Jurkat, Clone E6-1 (cell line): Measurements from ENCODE around the gene LRMDA.

ENCODE experiments used
- DNase-seq: peaks from one replicate; pipeline ENCODE4 v3.0.0-alpha.2; 2011; ENCODE audit warnings: low read depth, low spot score
- H3K4me3 ChIP-seq: 2 replicates; pipeline ENCODE4 v1.5.1; 2011; ENCODE audit warnings: mild to moderate bottlenecking, low read length, control low read depth, moderate library complexity

Gene LRMDA

GRCh38 chr10:75693489-75693888, 262.1 kb downstream of the LRMDA start:
- DNase-seq: no peak
- H3K4me3 ChIP-seq: no peak overlapping the region

GRCh38 chr10:75694269-75694668, 262.8 kb downstream of the LRMDA start:
- no peak for DNase-seq
- no peak overlapping the region for H3K4me3 ChIP-seq

GRCh38 chr10:75694790-75695189, 263.4 kb downstream of the LRMDA start:
- no peak overlapping the region for H3K4me3 ChIP-seq
- DNase-seq: no peak

- H3K4me3 ChIP-seq: no peak overlapping the region
- no peak for DNase-seq
These were observed 264.6 kb downstream of the LRMDA start for GRCh38 chr10:75695994-75696393.

GRCh38 chr10:75696536-75696935, 265.1 kb downstream of the LRMDA start:
- no peak for DNase-seq
- no peak overlapping the region for H3K4me3 ChIP-seq

- H3K4me3 ChIP-seq: no peak overlapping the region
- no peak for DNase-seq
These were observed 271.9 kb downstream of the LRMDA start for GRCh38 chr10:75703191-75703854.

- H3K4me3 ChIP-seq: no peak overlapping the region
- no peak for DNase-seq
These were observed 274.0 kb downstream of the LRMDA start for GRCh38 chr10:75705426-75705825.

- H3K4me3 ChIP-seq: no peak overlapping the region
- no peak for DNase-seq
These were observed 275.8 kb downstream of the LRMDA start for GRCh38 chr10:75707080-75707840.

GRCh38 chr10:75708060-75708459, 276.6 kb downstream of the LRMDA start:
- no peak for DNase-seq
- H3K4me3 ChIP-seq: no peak overlapping the region

- no peak for DNase-seq
- H3K4me3 ChIP-seq: no peak overlapping the region
These were observed 277.8 kb downstream of the LRMDA start for GRCh38 chr10:75709245-75709644.

GRCh38 chr10:75709811-75710210, 278.4 kb downstream of the LRMDA start:
- H3K4me3 ChIP-seq: no peak overlapping the region
- no peak for DNase-seq

GRCh38 chr10:75712242-75712880, 280.9 kb downstream of the LRMDA start:
- no peak overlapping the region for H3K4me3 ChIP-seq
- DNase-seq: no peak

GRCh38 chr10:75716506-75716905, 285.1 kb downstream of the LRMDA start:
- DNase-seq: no peak
- H3K4me3 ChIP-seq: no peak overlapping the region

- no peak overlapping the region for H3K4me3 ChIP-seq
- no peak for DNase-seq
These were observed 285.9 kb downstream of the LRMDA start for GRCh38 chr10:75717126-75717916.

GRCh38 chr10:75718991-75719390, 287.6 kb downstream of the LRMDA start:
- DNase-seq: no peak
- H3K4me3 ChIP-seq: no peak overlapping the region

- DNase-seq: no peak
These were observed 288.7 kb downstream of the LRMDA start for GRCh38 chr10:75720157-75720556.

GRCh38 chr10:75722020-75722419, 290.6 kb downstream of the LRMDA start:
- no peak overlapping the region for H3K4me3 ChIP-seq
- no peak for DNase-seq

More at GRCh38 chr10:75720157-75720556, 288.7 kb downstream of the LRMDA start:
- no peak overlapping the region for H3K4me3 ChIP-seq

- no peak overlapping the region for H3K4me3 ChIP-seq
- DNase-seq: no peak
These were observed 291.2 kb downstream of the LRMDA start for GRCh38 chr10:75722609-75723008.

- no peak for DNase-seq
- no peak overlapping the region for H3K4me3 ChIP-seq
These were observed 292.0 kb downstream of the LRMDA start for GRCh38 chr10:75723319-75723980.
